Testis (tissue), 2 donors: Measurements from ENCODE around the gene PTPRN2.

Experiments
- CTCF ChIP-seq, 3 experiments: fragments of 450-650 bp in 2 of 3; fragments of 200-600 bp in 1 of 3; sonication (generic) in 1 of 3; IDR thresholded peaks; one replicate each; pipeline ENCODE4 v1.5.1; 2016 to 2019; ENCODE audit warnings: antibody characterized with exemption in 3 of 3, mild to moderate bottlenecking in 2 of 3, moderate library complexity in 1 of 3
- POLR2A ChIP-seq: fragments of 450-650 bp; IDR thresholded peaks from one replicate; pipeline ENCODE4 v1.6.1; 2017; ENCODE audit warnings: antibody characterized with exemption, mild to moderate bottlenecking, moderate library complexity

GRCh38 chr7:157977717-157978496, 609.7 kb downstream of the PTPRN2 start:
- TF ChIP-seq POLR2A (no peak), CTCF (IDR thresholded peaks at IDR 0.05) (no peak)
